NCI-H2196 treated with DMSO at 0.1 percent for 48 hours (cell line): Measurements from ENCODE around the gene SNCA.

ENCODE experiments used
- DNase-seq: peaks from one replicate; lab custom pipeline; 2025; ENCODE audit not compliant: unreplicated experiment; lab: John Stamatoyannopoulos, UW

SNCA gene

GRCh38 chr4:89712141-89712540 is 124.8 kb downstream of the SNCA start:
- DNase-seq, result no peak

DNA sequence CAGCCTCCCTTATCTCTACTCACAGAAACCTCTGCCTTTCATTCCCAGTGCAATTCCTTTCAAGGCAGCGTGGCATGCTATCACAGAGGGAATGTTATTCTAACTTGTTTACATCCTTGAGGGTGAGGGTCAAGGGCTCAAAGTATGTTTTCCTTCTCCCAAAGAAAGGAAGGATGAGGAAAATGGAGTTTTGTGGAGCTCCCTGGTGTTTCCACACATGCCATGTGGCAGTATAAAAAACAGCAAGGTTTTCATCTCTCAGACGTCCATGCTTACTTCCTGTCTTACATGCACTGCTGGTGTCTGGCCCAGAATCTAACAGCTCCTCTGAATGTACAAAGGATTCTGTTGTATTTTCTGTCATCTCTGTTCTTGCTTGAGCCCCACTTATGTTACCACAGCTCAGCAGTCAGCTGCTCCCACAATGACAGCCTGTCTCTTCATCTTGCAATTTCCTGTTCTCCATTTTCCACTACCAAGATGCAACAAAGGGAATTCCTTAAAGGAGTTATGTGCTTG is 128.0 kb downstream of the SNCA start:
- no peak for DNase-seq

- no peak for DNase-seq
These were observed 129.5 kb downstream of the SNCA start for GRCh38 chr4:89707467-89707866.

- no peak for DNase-seq
These were observed 132.1 kb downstream of the SNCA start for GRCh38 chr4:89704651-89705395.

DNA sequence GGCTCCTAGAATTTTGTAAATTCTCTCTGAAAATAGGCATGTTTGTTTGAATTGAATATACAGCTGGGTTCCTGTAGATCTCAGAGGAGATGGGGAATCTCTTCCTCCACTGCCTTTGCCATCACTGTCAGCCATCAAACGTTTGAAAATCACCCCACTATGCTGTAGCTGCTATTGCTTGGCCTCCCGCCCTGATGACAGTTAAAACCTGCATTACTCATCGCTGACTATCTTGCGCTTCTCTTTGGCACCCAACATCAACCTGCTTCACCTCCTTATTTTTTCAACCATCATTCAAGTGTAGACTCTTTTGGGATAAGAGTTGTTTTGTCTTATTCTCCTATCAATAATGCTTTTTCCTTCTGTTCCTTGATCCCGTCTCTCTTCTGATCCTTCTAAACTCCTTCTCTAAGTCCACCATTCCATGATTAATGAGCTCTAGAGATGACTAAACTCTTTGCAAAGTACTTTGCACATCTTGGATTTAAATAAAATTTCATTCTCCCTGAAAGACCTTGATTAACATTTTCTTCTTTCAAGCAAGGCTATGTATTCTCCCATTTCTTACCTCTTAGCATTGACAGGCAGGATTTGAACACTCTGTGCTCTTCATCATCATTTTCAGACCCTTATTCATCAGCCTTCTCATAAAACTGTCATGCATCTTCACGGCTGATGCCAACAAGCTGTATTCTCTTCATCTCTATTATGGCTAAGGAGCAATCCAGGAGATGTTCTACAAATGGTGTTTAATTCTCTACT is 133.0 kb downstream of the SNCA start:
- no peak for DNase-seq

DNA sequence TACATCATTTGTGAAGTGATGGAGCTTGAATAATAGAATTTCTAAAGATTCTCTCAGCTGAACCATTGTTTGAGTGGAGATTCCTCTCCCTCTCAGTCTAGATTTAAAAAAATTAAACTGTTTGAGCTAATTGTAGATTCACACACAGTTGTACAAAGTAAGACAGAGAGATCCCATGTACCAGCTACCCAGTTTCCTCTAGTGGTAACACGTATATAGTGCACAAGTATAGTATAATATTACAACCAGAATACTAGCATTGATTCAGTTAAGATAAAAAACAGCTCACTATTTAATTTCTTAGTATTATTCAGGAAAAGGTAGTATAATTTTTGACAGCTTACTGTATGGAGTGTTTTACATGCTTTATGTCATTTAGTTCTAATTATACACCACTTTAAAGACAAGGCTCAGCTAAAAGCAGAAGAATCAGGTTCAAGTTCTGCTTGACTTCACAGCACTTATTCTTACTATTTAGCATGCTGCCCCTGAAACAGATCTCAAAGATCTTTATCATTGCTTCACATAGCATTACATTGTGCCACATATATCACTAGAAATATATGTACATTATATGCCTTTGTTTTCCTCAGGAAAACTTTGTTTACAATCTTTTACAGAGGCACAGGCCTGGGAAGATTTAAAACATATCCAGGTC is 136.1 kb downstream of the SNCA start:
- no peak for DNase-seq

GRCh38 chr4:89685690-89686089 is 151.3 kb downstream of the SNCA start:
- DNase-seq, result no peak

GRCh38 chr4:89685277-89685676 is 151.7 kb downstream of the SNCA start:
- DNase-seq, result no peak

- no peak for DNase-seq
These were observed 152.4 kb downstream of the SNCA start for GRCh38 chr4:89684536-89684935.

GRCh38 chr4:89682808-89683207 is 154.2 kb downstream of the SNCA start:
- no peak for DNase-seq

DNA sequence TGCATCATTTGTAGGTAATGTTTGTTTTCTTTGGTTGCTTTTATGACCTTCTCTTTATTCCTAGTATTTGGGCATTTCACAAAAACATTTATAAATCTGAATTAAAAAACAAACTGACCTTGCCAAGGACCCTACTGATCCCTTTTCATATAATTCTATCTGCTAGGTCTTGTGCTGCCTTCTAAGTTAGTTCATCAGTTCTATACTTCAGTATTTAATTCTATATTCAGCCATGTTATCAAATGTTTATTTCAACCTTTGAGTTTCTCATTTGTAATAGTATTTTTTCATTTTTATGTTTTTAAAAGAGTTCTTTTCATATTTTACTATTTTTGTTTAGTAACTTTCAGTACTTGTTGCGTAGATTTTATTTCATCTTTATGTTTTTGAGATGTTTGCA is 155.3 kb downstream of the SNCA start:
- DNase-seq, result no peak

DNA sequence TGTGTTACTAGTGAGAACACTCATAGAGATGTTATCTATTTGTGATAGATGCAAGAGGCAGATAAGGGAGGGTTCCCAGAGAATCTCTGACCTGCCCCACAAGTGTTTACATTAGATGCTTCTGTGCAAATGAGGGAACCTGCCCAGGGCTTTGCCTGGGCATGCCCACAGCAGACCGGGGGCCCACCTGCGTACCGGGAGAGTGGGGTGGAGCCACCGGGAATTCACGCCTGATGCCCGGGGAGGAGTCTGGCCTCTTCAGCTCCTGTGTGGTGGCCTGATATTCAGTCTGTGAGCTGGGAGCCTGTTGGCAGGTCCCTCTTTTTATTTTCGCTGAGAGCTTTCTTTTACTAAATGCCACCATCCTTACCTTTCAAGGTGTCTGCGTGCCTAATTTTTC is 155.7 kb downstream of the SNCA start:
- peak; percentile 6 for DNase-seq

DNA sequence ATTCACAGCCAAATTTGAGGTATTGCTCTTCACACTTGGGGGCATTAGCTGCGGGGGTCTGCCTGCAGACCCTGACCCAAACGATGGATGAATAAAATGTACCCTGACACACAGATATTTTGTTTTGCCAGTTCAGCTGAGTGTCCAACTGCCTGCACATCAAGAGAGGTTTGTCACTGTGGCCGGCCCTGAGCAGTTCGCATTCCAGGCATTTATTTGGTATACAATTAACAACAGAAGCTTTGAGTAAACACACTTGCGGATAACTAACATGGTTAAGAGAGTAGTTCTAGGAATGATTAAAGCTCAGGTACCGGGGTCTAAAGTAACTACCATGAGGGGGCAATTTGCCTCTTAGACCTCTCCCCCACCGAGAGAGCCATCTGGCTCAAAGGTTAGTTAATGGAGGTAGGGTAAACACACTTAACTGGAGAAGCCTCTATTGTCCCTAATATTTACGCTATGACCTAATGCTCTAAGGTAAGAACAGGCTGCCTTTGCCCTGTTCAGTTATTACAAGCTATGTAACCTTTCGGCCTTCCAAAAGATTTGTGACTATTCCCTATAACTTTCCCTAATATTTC is 162.0 kb downstream of the SNCA start:
- no peak for DNase-seq
